Right ventricle myocardium superior (tissue), 1 donor: ENCODE data around the gene MTTP. TPM values are rescaled to one million over a fixed set of nuclear protein-coding genes. Genes with fewer than 3 reads are reported as not detected.
A peak's percentile ranks its signal among the peaks of the same experiment; 100 is the strongest.

Experiments used
- ATAC-seq: fragments of 200-7000 bp; cut with Tn5 transposase; one replicate; pipeline ENCODE4 v1.9.1; 2020; ENCODE audit warnings: mild to moderate bottlenecking; ENCODE audit not compliant: poor library complexity
- DNase-seq: peaks from one replicate; pipeline ENCODE4 v3.0.0-alpha.2; 2020
- intact Hi-C: fragments of 100-400 bp; cut with DNase I; formaldehyde crosslinking; loops from one replicate; pipeline ENCODE4 v1.11.2; 2022
- total RNA-seq: library from RNA; stranded (reverse); fragmentation: NEBNext Ultra II Directional; extraction: Animal tissue kit (Norgen Biotek cat#: 25700); gene quantifications from one replicate; pipeline ENCODE4 v1.2.1, GENCODE V29; 2021
- donor health status: DM: no; HTN: yes; CAD: no; lungs with severe emphysema.

MTTP gene
- total RNA-seq, 1 donor from 2014 or later = 3.3 TPM

DNA sequence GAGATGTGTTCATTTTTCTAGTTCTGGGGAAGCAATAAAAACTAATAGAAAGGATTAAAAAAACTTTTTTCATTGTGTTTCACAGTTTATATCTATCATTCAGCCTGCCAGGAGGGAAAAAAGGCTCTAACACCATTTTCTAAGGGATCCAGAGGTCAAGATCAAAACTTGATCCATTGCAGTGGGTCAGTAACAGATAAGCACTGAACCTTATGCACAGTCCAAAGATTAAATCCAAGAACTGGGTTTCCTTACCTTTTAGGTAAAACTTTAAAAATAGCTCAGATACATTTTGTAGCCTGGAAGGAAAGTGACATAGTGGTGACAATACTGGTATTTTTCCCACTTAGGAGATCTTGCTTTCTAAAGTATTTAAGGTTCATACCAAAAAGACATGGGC, 12.7 kb downstream of the MTTP start:
- intact Hi-C loops = no loop called here
- DNase-seq (no peak), ATAC-seq (no peak)

DNA sequence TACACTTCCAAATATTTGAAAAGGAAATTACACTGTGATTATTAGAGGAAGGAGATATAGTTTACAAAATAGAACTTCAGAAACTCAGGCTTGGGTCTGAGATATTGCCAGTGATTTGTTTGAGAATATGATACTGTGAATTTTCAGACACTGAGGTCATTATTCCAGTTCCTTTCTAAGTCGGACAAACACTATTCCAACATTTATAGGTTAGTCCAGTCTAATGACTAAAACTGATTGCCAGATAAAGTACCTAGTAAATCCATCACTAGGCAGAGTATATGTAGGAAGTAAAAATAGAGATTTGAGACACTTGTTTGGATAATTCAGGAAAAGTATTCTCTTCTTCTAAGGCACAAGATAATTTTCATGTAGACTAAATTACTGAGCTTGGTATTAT, 13.2 kb downstream of the MTTP start:
- intact Hi-C loops = no loop called here

DNA sequence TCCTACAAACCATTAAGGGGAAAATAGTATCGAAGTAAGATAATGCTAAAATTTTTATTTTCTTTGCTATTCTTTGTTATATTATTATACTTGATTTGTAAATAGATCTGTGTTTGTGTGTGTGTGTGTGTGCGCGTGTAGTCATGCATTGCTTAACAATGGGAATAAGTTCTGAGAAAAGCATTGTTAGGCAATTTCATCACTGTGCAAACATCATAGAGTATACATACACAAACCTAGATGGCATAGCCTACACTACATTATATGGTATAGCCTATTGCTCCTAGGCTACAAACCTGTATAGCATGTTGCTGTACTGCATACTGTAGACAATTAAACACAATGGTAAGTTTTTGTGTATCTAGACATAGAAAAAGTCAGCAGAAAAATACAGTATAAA, 17.1 kb downstream of the MTTP start:
- intact Hi-C loops = no loop called here
- no peak for ATAC-seq
- DNase-seq = no peak

More for the DNA sequence above, 13.2 kb downstream of the MTTP start:
- DNase-seq (no peak), ATAC-seq (no peak)

DNA sequence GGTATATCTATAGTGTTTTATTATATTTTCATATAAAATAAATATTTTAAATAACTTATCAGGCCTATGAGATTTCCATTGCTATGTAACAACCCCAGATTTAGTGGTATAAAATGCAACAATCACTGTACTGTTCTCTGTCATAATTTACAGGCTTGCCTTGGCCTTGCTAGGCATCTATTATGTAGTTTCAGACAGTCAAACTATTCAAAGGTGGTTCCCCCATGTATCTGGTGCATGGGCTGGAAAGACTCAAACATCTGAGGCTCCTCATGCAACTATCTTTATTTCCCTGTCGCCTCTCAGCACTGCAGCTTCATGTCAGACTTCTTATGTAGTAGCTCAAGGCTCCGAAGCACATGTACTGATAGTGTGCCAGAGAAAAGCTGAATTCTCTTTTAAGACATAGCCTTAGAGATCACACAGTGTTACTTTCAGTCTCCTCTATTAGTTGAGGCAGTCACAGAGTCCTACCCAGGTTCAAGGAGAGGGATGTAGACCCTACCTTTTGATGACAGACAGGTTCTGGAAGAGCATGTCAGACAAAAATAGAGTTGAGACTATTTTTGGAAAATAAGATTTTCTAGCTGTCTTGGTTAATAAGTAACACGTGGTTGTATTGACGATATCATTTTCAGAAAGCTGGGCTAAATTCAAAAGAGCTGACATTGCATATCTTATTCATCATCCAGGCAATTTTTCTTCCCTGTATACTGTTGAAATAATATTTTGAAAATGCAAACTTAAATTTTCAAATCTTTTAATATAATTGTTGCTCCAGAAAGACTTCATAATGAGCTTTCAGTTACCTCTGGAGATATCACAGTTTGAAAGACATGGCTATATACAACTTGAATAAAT, 19.4 kb downstream of the MTTP start:
- intact Hi-C loops = no loop called here
- DNase-seq = no peak
- ATAC-seq = no peak

DNA sequence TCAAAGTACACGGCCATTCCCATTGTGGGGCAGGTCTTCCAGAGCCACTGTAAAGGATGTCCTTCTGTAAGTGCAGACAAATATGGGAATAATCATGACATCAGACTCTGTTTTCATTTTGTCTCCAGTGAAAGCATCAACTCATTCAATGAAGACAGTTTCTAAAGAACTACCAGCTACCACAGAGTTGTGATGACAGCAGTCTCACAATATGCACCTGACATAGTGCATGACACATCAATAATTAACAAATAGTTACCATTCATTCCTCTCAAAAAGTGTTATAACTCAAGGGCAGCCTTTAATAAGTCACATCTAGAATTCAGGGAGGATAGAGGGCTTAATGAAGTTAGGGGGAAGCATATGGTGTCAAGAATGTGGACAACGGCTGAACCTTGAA, 20.2 kb downstream of the MTTP start:
- no peak for ATAC-seq
- DNase-seq = no peak
- intact Hi-C loops = no loop called here

DNA sequence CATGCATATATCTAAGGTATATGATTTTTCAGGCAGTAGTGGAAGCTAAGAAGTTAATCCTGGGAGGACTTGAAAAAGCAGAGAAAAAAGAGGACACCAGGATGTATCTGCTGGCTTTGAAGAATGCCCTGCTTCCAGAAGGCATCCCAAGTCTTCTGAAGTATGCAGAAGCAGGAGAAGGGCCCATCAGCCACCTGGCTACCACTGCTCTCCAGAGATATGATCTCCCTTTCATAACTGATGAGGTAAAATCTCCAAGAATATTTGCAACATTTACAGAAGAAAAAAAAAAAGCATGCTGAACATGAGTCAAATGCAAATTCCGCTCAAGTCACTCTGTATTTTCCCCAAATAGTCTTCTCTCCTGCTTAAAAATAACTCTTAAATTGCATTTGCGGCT, 32.1 kb downstream of the MTTP start:
- ATAC-seq = no peak
- intact Hi-C loops = no loop called here

DNA sequence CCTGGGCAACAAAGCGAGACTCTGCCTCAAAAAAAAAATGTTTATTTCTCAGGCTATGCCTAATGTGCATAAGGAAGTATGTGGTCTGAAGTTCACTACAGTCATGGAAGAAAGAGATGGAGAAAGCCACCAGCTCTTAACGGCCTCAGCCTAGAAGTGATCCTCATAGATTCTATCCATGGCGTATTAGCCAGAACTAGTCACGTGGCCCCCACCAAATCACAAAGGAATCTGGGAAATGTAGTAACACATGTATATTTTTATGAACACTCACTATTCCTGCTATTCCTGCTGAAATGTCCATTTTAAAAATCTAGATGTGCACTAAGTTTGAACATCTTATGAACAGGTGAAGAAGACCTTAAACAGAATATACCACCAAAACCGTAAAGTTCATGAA, 33.8 kb downstream of the MTTP start:
- intact Hi-C loops = no loop called here
- no peak for ATAC-seq
- no peak for DNase-seq

More for the DNA sequence above, 32.1 kb downstream of the MTTP start:
- no peak for DNase-seq

DNA sequence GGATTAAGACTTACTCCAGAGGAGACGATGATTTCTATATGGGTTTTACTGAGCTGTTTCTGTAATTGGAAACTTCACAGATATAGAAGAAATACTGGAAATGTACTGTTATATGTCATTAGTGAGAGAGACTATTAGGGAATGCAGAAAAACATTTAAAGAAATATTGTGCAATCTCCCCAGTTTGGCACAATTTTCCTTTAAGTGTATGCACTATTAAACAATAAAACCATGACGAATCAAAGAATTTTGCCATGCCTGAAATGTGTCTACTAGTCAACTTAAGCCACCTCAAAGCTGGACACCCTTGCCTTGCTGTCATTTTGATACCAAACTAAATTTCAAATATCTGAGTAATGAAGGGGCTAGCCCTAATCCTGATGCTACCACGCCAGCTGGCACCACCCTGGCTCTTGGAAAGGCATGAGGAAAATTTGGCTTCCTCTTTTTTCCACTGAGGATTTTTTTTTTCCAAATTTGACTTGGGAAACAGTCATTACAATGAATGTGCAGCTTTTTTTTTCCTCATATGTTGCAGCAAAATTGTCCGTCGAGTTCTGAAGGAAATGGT, 36.1 kb downstream of the MTTP start:
- intact Hi-C loops = no loop called here
- DNase-seq = no peak
- ATAC-seq = no peak

DNA sequence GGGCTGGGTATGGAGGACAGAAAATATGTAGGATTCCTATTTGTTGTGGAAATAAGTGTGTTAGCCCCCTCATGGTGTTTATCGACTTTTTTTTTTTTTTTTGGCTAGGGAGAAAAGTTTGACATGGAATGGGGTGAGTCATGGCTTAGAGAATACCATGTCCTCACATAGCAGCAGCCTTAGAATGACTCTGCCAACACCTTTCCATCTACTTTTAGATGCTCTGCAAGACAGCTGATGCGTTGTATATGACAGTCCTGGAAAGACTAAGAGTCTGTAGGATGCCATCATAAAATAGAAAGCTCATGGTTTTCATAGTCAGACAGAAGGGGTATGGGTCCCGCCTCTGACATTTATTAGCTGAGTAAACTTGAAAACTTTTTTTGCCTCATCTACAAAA, 37.7 kb downstream of the MTTP start:
- DNase-seq (no peak), ATAC-seq (peak; percentile 36)
- intact Hi-C loops = no loop called here

DNA sequence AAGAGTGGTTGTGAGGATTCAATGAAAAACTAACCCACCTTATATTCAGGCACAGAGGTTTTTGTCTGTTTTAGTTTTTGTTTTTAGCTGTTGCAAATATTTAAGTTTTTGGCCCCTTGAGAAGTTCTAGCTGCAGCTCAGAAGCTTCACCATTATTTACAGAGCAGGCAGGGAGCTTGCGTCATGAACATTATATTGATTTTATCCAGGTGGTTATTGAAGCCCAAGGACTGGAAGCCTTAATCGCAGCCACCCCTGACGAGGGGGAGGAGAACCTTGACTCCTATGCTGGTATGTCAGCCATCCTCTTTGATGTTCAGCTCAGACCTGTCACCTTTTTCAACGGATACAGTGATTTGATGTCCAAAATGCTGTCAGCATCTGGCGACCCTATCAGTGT, 38.1 kb downstream of the MTTP start:
- ATAC-seq (no peak), DNase-seq (no peak)
- intact Hi-C loops = no loop called here

DNA sequence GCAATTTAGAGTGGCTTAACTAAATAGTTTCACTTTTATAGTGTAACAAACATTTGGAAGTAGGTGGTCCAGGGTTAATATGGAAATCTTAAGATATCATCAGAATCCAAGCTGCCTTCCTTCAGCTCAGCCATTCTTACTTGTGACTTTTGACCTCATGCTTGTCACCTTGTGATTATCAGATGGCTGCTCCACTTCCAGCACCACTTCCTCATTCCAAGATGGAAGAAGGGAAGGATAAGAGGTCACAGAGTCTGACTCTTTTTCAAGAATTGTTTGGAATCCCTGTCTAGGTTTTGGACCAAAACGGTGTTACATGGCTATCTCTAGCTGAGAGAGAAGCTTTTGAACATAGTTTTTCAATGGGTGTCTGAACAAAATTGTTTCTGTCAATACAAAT, 39.9 kb downstream of the MTTP start:
- intact Hi-C loops = no loop called here
- DNase-seq (no peak), ATAC-seq (no peak)

DNA sequence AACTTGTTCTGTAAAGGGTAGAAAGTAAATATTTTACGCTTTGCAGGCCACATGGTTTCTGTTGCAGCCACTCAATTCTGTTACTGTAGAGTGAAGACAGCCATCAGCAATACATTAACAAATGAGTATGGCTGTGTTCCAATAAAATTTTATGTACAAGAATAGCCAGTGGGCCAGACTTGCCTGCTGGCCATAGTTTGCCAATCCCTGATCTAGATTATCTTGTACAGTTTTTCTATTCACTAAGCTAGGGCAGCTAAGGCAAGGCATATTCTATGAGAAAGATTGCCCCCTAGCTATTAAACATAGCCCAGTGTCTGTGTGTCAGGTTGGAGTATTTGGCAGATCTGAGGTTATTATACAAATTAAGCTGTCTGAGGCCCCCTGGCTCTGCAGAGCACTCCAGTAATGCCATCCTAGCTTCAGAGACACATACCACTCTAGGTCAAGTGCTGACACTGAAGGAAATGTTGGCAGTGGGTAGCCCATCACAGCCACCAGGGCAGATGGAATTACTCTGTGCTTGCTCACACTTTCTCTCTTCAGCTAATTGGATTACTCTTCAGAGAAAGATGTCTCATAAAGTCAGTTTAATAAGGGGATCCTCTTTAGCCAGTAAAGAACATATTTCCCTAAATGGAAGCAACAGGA, 40.7 kb downstream of the MTTP start:
- DNase-seq = no peak
- intact Hi-C loops = no loop called here
- ATAC-seq = peak; percentile 93

DNA sequence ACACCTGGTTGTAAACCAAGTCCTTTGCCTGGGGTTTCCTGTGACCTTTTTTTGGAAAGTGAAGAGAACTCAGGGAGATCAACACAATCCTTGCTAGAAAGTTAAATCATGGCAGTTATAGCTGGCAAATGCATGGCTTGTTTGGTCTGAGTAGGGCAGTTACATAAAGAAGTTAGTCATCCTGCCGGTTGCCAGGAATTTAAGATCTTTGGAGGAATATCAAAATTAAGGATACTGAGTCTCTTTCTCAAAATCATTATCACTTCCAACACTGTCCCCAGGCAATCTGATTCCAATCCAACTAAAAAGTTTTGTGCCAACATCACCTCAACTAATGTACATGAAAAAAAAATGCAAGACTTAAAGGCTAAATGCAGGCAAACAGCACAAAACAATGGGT, 42.8 kb downstream of the MTTP start:
- DNase-seq (no peak), ATAC-seq (no peak)
- intact Hi-C loops = no loop called here

DNA sequence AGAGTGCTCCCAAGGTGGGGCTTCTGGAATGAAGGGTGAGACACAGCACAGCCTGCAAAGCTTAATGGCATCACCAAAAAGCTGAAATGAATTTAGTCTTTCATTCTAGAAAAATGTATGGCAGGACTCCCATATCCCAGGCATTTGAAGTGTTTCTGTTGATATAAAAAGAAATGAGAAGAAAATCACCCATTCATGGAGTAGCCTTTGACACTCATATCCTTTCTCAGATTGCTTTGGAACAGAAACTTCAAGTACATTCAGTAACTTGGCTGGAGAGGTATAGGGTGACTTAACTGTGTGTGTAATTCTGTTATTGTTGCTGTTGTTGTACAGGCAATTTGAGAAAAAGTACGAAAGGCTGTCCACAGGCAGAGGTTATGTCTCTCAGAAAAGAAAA, 47.7 kb downstream of the MTTP start:
- ATAC-seq (no peak), DNase-seq (no peak)
- intact Hi-C loops = no loop called here

DNA sequence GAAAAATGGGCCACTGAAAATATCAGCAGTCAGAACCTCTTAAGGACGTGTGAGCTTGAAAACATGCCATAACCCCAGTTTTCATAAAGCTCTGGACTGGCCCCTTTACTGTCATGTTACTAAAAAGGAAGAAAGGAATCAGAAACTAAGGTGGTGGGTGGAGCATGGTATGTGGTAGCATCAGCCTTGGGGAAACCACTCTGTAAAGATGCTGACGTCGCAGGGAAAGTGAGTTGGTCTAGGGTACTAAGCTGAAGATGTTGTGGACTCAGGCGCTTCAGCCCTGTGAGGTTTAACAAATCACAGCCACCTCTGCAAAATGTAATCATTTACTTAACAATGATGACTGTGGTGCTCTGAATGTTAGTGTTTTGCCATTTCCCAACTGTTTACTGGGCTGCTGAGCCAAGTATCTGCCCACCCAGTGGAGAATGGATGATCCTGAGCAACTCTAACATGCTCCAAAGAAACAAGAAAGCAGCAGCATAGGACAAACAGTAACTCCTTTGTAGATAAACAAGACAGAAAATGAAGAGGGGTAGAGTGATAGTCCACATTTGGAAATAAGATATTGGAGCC, 49.6 kb downstream of the MTTP start:
- ATAC-seq = no peak
- intact Hi-C loops = no loop called here
- DNase-seq = no peak

DNA sequence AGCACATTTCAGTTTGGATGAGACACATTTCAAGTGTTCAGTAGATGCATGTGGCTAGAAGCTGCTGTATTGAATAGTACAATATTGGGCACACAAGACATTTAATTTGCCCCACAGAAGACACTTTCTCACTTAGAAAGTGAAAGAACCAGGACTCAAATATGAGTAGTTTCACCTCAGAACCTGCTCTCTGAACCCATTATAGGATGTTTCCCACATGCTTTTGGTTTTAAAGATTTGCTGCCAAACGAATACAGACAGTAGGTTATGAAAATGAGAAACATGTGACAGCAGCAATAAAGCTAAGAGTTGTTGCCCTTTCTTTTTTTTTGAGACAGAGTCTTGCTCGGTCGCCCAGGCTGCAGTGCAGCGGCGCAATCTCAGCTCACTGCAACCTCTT, 50.7 kb downstream of the MTTP start:
- ATAC-seq (no peak), DNase-seq (no peak)
- intact Hi-C loops = no loop called here

DNA sequence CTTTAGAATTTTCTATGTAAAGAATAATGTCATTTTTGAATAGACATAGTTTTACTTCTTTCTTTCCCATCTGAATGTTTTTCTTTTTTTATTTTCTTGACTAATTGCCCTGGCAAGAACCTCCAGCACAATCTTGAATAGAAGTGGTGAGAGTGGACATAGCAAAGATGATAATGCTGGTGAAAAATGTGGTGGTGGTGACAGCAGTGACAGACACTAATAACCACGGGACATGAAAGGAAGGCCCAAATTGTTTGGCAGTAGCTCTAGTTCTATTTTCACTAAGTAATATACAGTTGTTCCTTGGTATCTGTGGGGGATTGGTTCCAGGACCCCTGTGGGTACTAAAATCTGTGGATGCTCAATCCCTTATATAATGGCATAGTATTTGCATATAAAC, 53.4 kb downstream of the MTTP start:
- intact Hi-C loops = no loop called here
- ATAC-seq (peak; percentile 91), DNase-seq (no peak)

DNA sequence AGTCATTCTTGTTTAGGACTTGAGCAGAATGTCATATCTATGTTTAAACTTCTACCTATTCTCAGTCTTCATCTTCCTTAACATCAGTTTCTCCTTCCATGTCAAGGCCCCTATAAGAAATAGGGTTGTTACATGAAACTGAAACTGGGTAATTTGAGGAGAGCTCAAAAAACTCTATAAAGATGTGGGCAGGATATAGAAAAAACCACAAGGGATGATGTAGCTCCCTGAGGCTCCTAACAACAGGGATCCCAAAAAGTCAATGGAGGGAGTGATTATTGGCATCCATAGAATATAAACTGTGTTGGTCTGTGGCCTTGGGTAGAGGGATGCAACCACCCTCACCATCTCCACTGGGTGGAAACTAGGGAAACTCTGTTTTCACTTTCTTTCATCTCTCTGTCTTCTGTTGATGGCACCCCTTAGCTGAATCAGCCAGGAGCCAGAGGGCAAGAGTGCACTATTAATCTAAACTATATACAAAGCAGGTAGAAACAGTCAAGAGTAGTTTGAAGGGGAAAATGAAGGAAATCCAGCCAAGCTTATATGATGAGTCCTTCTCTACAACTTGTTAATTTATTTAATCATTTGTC, 55.4 kb downstream of the MTTP start:
- no peak for DNase-seq
- no peak for ATAC-seq
- intact Hi-C loops = no loop called here

DNA sequence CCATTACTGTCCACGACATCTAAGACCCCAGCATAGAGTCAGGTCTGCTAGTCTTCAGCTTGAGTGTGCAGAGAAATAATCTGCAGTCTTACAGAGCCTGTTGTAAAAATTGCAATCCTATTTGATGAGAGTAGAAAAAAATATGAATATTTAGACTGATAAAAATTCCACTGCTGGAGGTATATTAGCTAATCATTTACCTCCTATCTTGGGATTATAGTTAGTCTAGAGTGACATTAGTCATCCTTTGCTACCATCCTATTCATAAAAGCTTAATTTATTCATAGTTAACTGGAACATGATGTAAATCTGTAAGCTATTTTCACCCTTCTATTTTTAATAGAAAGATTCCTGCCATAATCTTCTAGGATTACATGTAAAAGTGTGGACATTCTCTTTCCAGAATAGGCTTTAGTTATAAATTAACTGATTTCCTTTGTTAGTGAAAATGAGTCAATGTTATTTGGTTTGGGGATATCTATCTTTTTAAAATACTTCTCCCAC, 56.3 kb downstream of the MTTP start:
- DNase-seq (no peak), ATAC-seq (no peak)
- intact Hi-C loops = no loop called here
